GM21447 (cell line): ENCODE measurements around the gene RNLS.

Experiments
- ATAC-seq: cut with Tn5 transposase; IDR thresholded peaks from one replicate; pipeline ENCODE4 v1.9.1; 2021; ENCODE audit not compliant: unreplicated experiment

RNLS gene

DNA sequence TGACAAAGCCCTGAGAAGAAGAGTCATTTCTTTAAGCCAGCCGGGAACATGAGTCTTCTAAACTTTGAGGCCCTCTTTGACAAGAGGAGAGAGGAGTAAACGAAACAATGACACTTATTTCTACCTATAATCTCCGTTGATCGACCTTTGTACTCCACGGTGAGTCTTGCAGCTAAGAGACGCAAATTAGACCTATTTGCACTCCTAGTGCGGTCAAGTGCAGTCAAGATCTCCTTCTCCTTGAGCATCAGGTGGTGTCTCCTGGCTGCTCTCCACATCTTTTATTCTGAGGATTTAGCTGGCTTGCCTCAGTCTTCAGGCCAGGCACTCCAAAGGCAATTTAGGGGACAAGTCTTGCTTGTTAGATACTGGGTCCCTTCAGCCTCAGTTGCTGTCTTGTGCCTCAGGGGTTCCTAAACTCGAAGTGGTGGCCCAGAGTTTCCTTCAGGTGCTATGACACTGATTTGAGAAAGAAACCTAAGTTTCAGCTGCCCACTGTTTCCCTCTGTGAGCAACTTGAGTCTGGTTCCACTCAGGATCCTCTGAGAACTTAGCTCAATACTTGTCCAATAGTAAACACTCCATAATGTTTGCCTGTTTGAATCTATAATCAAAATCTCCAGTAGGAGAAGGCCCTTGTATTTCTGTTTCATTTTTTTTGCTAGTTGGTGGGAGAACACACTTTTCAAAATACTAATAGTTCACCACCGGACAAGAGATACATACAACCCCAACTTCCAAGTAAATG, 312.9 kb downstream of the RNLS start:
- no peak for ATAC-seq

DNA sequence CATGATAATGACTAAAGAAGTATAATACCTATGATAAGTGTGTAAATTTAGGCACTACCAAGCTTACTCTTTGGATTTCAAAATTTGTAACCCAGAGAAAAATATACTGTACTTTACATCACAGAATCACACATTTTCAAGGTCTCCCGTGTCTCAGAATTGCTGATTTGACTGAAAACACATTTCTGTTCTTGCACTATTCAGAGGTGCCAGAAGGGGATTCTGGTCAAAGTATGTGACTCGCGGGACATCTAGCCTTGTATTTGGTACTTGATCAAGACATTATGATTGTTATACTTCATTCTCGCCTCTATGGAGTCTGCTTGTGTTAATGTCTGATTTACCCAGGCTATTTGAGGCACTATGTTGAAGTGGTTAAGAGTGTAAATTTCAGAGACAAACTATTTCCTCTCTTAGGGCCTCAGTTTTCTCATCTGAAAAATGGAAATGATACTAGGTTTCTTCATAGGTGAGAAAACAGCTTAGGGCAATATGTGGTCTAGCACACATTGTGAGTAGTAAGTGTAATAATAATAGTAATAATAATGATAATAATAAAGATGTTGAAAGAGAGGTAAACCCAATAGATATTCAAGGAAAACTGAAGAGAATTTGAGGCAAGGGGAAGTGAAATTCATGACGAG, 320.4 kb downstream of the RNLS start:
- ATAC-seq: no peak

DNA sequence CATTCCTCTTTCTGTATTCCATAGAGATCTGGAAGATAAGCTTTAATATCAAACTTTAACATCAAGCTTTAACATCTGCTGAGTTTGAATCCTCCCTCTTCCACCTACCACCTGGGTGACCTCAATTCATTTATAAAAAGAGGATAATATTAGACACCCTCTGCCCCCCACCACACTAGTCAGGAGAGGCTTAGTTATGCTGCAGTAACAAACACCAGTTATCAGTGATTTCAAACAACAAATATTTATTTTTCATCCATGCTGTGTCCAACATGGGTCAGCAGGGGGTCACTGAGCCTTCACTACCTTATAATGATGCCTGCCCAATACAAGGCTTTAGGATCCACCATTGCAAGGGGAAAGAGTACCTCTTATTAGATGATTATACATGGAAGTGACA, 322.0 kb downstream of the RNLS start:
- no peak for ATAC-seq

DNA sequence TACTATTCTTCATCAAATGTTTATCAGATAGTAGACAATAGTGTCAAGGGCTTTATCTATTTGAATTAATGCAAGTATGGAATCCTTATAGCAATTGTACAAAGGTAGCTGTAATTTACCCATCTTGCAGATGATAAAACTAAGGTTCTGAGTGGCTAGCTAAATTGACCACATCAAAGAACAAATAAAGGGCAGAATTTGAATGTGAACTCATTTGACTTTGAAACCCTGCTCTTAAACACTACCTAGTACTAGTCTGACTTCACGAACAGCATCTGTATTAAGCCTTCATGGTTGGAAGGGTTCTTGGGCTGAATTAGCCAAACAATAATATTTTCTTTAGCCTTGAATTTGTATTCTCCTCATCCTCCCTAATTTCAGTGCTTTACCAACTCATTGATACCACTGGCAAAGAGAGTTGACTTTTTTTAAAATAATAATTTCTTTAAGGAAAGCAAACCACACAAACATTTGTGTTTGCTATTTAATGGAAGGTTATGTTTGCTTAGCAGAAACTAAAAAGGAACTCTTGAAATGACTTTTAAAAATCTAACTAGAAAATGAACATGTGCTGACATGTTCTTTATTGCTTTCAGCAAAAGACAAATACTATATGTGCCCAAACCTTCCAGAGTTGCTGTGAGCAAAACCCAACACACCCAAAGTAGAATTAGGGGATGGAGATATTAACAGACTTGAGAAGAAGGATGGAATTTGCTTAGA, 322.6 kb downstream of the RNLS start:
- no peak for ATAC-seq

DNA sequence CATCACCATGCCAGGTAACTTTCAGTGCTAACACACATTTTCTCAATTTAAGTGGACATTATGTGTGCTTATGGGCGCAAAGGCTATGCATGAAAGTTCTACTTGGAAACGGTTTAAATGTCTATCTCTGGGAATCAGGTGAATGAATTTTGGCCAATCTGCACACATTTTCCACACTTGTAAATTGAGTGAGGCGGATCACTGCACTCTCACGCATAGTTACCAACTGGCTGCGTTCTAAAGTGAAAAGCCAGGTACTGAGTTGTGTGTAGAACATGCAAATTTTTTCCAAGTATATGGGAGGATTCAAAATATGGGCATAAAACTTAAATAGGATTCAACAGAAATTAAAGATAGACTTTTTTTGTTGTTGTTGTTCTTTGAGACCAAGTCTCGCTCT, 323.7 kb downstream of the RNLS start:
- ATAC-seq: no peak

DNA sequence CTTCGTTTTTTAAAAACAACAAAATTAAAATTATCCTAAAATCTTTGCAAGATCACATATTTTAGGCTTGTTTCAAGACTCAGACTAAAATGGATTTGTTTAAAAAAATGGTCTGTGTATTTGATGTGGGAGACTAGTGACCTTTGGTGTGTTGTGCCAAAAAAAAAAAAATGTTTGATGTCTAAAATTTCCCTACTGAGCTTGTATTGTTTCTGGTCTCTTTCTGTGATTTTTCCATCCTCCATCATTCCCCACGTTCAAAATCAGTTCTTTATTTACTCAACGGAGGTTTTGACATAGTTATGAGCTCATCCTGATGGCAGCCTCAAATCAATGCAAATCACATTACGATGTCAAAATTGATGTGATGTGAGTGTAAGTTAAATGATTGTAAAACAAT, 326.2 kb downstream of the RNLS start:
- ATAC-seq: no peak

DNA sequence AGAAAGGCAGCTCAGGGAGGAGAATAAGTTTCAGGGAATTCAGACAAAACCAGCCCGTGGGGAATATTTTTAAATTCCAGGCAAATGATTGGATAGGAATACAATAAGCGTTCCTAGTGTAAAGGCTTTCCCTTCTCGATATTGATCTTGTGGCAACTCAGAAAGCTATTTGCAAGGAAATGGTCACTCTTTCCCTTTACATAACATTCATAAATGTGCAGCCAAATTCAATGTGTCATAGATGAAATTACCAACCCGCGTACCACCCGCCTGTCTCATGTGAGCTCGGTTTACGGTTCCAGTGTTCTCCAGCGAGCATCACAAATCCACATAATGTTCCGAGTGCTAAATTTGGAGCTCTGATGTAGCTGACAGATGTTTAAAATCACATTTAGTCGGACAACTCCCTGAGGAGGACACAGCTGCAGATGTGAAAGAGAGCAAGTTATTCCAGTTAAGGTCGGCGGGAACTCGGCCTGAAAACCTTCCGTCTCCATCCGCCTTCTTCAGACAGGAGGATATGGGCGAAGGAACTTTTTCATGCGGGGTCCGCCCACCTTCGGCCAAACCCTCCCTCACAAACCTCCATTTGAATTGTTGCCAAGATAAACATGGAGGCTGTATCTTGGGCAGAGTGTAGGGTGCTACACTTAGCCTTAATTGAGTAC, 327.0 kb downstream of the RNLS start:
- ATAC-seq: no peak

DNA sequence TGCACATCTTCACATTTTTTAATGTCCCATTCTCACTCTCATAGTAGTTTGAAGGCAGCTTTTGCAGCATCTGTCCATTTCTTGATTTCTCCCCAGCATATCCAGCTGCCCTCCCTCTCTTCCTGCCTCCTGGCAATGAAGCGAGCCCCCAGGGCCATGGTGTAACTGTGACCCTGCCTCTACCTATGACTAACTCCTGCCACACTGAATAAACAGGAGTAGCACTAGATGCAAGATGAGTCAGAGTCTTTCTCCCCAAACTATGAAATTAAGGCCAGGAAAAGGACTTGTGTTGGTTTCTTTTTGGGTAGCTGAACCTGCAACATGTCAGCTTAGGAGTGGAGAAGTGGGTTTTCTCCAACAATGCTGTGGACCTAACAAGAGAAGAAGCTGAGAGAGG, 329.0 kb downstream of the RNLS start:
- no peak for ATAC-seq

DNA sequence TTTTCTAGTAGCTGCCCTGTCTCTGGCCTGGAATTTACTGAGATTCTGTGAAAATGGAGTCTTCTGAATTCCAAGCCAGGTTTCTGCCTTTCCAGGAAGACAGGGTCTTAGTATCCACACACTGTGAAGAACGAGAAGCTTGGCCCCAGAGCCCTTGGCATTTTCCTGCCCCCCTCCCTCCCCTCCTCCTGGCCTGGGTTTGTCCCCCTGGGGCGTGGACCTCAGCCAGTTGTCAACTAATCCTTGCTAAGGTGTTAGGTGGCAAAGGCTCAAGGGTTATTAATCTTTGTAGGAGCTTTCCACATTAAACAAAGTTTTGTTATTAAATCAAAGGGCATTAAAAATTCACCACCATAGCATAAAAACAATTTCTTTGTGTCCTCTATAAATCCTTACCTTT, 329.5 kb downstream of the RNLS start:
- ATAC-seq: no peak

DNA sequence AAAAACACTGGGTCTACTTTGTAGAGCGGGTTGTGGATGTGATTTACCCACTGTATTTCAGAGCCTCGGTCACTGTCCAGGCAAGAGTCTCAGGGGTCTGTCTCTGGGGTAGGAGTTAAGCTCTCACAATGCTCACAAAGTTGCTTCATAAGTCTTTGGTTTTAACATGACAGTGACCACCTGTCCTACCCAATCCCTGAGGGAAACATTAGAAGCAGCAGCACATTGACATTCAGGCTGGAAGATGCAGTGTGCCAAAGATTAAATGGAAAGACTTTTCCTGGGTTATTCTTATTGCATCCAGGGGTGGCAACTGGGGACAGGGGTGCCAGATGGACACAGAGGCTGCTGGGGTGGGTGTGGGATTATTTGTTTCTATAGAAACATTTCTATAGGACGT, 330.0 kb downstream of the RNLS start:
- no peak for ATAC-seq

DNA sequence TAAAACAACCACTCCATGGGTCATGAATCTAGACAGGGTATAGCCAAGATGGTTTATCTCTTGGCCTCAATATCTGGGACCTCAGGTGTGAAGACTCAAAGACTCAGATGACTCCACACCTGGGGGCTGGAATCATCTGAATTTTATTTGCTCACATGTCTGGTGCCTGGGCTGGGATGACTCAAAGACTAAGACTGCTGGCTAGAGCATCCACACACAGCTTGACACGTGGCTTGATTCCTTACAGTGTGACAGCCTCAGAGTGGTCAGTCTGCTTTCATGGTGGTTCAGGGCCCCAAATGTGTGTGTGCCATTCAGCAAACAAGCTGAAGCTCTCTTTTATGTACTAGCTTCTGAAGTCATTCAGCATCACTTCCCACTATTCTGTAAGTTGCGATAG, 333.7 kb downstream of the RNLS start:
- ATAC-seq: no peak

DNA sequence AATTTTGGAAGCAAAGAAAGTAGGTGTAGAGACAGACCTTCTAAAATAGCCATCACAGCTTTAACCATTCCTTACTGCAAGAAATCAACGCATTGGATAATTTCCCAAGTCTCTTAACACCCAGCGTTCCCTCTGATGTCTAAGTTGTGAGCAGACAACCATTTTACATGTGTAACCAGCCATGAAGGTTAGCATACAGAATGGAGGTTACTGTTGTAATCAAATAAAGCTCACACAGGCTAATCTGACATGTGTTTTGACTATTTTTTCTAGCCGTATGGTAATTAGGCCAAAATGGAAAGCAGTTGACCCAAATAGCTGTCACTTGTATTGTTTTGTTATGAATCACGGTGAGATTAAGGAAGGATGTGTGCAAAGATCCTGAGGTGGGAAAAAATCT, 336.4 kb downstream of the RNLS start:
- no peak for ATAC-seq

DNA sequence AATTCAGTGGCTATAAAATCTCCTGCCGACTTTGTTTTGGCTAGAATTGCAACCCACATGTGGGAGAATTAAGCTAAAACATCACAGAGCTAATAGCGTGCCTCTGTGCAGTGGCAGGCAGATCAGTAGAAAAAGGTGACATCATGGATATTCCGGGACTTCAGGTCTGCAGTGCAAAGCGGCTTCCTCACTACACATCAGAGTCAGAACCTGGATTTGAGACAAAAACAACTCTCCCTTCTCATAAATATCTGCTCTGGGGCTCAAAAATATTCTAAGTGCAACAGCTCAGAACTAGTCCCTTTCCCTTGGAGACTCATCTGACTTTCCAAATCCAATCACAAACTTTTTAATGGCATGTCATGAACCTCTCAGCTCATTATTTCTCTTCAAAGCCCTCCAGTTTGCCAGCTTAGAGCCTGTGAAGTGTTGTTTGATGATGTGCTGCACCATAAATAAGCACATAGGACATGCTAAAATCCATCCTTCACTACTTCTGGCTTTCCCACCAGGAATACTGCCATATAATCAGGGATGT, 337.1 kb downstream of the RNLS start:
- ATAC-seq: no peak

DNA sequence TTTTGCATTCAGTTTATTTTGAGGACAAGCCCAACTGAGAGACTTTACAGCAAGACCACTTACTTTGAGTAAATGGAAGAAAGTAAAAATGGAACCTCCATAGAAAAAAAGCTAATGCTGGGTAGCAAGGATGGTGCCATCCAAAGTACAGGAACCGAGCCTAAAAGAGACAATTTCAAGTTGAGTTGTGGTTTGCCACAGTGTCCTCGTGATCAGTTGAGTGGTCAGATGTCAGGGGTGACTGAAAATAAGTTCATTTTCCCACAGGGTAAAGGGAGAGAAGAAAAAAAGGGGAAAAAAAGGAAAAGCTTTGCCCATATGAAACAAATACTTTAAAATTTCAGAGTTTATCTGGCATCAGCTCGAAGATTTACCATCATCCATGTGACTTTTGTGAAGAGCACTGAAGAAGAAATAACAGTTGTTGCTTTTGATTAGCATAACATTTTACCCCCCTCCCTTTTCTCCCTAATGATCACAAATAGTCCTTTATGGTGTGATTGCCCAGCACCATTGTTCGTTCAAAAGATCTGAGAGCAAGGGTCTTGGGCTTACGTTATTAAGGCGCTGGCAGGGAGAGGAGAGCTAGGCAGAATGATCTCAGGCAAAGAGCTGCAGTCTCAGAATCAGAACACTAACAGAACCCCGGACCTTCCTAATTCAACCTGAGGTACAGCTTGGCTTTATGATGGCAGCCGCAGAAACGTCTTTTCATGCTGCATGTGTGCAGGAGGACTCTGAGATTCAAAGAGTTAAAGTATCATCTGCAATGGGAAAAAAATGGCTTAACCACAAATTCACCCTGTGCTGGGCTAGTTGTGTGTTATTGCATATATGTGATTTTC, 338.1 kb downstream of the RNLS start:
- no peak for ATAC-seq

DNA sequence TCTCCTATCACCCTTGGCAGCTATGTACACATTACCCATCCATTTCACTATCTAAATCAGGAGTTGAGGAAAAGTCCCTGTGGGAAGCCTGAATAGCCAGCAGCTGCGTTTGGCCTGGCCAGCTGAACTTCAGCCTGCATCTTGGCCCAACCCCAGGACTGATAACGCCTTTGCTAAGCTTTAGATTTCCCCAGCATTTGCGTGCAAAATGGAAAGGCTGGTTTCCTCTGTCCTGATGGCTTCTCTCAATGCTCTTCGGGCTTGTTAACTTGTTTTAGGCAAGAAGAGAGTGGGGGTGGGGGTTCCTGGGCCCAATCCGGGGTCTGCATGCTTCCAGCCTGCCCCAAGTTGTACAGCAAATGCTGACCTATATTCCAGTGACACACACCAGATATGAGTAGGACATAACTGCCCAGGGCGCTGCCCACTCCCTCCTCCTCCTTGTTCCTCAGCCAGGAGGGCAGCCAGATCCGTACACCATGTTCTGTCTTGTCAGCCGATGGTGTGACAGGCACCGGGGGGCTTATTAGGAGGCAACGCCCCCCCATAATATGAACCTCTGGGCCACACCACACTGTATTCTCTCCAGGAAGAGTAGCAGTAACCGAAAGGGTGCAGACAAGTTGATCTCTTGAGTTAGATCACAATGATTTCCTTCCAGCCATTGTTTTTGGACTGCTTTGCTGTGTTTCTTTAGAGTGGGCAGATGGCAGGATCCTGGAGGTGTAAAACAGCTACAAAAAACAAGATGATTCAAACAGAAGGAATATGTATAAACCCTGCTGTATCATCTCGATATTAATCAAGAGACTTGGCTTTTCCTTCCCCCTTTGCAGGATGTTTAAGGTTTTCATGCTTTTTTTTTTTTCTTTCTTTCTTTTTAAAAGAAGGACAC, 339.0 kb downstream of the RNLS start:
- ATAC-seq: no peak

DNA sequence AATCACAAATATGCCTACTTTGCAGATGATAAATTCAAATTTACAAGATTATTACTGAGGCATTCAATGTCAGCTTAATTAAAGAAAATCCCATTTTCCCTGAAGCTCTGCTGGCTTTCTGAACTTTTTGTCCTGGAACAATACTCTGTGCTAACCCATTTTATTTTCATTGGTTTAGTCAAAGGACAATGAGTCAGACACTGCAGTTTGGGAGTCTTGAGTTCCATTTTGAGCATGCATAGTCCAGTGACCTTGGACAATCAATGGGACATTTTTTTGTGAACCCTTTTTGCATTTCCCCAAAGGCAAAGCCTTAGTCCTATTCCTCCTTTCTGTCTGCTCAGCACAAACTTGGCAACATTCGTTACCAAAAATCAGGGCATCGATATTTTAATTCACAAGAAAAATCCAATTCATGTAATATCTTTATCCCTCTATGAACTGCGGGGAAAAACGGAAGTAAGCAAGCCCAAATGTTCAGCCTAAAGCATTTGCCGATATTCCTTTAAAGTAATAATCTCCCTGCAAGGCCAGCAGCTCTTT, 339.8 kb downstream of the RNLS start:
- ATAC-seq: no peak

DNA sequence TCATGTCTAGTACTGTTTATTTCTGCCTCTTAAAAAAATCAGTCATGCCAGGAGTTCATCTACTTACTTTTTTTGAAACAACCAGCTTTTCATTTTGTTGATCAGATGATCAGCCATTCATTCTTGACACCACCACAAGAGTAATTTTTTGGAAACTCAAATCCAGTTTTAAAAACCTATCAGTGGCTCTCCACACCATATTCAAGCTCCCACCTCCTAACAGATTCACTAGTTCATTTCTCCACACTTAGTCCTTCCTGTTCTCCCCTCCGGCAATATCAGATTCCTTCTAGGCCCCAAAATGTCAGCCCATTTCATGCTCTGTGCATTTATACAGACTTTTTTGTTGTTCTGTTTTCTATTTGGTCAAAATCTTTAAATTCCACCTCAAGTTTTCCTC, 341.6 kb downstream of the RNLS start:
- no peak for ATAC-seq

DNA sequence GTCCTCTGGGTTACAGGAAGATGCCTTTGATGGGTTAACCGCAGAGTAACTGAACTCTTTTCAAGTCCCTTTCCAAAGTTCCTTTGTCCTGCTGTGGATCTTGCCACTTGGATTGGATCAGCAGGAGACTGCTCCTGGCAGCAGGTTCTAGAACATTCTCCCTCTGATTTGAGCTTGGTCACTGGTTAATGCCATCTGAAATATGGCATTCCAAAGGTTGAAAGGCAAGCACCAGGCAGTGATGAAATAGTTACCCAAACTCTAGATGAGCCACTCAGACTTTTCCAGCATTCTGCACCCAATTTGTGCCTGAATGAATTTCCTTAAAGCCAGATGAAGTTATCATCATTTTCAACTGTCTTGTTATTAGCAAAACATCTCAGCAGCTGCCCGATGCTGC, 343.9 kb downstream of the RNLS start:
- ATAC-seq: no peak

DNA sequence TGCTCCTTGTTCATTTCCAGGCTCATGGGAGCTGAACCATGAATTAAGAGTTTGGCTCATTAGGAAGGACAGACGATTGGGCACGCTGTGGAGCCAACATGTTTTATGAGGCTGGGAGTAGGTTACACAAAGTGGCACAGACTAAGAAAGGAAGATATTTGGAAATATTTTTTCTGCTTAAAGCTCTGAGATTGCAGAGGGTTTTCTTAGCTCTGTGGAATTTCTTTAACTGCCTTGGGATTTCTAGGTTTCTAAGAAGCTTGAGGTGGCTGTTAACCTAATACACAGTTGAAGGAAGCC, 344.6 kb downstream of the RNLS start:
- no peak for ATAC-seq
